GM18870 (cell line): ENCODE results near the gene GFER.

Experiments
- ATAC-seq: cut with Tn5 transposase; IDR thresholded peaks from one replicate; pipeline ENCODE4 v1.9.1; 2021; ENCODE audit warnings: moderate library complexity; ENCODE audit not compliant: unreplicated experiment

Gene GFER

DNA sequence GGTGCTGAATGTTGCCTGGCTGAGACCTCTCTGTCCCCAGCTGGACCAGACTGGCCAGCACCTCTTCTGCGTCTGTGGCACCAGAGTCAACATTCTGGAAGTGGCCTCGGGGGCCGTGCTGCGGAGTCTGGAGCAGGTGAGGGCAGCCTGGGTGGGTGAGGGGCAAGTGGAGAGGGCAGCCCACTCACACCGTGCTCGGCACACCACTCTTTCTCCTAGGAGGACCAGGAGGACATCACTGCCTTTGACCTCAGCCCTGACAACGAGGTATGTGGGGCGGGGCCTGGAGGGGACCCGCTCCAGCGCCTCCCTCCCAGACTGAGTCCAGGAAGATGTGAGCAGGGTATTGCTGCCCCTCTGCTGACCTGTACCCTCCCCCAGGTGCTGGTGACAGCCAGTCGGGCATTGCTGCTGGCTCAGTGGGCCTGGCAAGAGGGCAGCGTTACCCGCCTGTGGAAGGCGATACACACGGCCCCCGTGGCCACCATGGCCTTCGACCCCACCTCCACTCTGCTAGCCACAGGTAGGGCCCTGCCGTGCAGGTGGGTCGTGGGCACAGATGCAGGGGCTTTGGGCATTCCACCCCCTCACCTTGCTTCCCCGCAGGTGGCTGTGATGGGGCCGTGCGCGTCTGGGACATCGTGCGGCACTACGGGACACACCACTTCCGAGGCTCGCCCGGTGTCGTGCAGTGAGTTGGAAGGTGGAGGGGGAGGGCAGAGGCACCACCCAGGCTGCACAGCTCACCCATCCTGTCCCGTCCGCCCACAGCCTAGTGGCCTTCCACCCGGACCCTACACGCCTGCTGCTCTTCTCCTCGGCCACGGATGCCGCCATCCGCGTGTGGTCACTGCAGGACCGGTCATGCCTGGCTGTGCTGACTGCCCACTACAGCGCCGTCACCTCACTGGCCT is 9.6 kb upstream of the GFER start:
- ATAC-seq = no peak

- no peak for ATAC-seq
Measured at GRCh38 chr16:1975432-1976215, 8.4 kb upstream of the GFER start.

DNA sequence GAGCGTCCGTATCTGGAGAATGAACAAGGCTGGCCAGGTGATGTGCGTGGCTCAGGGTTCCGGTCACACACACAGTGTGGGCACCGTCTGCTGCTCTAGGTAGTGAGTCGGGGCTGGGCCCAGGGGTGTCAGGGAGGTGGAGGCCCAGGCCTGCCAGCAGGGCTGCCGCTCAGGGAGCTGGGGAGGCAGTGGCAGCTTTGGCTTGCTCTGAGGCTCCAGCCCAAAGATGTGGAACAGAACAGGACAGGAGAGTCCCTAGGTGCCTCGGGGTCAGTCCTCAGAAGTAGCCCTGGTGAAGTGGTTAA is 7.8 kb upstream of the GFER start:
- ATAC-seq = no peak

DNA sequence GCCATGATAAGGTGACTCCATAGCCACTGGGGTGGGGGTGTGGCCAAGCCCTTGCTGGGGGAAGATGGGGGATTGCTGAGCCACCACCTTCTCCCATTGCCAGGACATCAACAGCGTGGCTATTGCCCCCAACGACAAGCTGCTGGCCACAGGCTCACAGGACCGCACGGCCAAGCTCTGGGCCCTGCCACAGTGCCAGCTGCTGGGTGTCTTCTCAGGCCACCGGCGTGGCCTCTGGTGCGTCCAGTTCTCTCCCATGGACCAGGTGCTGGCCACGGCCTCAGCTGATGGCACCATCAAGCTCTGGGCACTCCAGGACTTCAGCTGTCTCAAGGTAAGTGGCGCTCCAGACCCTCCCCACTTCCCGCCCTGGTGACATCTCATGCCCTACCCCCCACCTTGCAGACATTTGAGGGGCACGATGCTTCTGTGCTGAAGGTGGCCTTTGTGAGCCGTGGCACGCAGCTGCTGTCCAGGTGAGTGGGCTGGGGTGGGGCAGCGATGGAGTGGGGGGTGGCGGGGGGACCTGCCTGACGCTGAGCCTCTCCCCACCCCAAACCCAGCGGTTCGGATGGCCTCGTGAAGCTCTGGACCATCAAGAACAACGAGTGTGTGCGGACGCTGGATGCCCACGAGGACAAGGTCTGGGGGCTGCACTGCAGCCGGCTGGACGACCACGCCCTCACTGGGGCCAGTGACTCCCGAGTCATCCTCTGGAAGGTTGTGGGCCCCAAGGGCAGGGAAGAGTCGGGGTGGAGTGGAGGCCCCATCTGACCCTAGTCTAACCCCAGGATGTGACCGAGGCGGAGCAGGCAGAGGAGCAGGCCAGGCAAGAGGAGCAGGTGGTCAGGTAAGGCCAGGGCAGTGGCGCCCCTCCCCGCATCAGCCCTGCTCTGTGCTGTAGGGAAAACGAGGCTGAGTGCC is 6.8 kb upstream of the GFER start:
- ATAC-seq = no peak

DNA sequence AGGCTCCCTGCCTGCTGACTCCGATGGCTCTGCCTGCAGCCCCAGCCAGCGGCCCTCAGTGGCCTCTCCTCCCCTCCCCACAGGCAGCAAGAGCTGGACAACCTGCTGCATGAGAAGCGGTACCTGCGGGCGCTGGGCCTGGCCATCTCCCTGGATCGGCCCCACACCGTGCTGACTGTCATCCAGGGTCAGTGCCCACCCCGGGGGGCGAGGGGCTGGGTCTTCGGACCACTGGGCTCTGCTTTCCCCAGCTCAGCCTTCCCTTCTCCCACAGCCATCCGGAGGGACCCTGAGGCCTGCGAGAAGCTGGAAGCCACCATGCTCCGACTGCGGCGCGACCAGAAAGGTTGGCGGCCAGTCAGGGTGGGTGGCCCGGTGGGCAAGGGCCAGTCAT is 6.1 kb upstream of the GFER start:
- no peak for ATAC-seq

DNA sequence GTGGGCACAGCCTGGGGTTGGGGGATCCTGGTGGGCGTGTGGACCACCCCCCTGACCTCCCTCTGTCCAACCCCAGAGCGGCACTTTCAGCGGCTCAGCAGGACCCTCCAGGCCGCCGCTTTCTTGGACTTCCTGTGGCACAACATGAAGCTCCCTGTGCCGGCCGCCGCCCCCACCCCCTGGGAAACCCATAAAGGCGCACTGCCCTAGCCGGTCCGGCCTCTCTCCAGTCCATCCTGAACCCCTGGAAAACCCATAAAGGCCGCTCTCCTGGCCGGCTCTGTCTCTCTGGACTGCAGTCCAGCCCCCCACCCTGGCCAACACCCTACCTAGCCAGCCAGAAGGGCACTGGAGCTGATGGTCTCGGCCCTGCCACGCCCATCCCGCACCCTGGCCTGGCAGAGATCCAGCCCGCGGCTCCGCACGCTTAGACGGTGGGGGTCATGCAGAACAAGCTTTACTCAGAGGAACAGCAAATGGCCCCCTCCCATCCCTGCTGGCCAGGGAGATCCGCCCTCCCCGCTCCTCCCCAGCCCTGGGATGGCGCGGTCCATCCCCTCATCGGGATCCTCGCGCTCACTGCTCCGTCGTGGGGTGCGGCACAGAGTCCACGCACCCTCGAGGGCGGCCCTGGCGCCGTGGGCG is 5.4 kb upstream of the GFER start:
- ATAC-seq = no peak

GRCh38 chr16:1979271-1980029 is 4.5 kb upstream of the GFER start:
- no peak for ATAC-seq

- no peak for ATAC-seq
Measured at GRCh38 chr16:1980030-1980769, 3.8 kb upstream of the GFER start.

DNA sequence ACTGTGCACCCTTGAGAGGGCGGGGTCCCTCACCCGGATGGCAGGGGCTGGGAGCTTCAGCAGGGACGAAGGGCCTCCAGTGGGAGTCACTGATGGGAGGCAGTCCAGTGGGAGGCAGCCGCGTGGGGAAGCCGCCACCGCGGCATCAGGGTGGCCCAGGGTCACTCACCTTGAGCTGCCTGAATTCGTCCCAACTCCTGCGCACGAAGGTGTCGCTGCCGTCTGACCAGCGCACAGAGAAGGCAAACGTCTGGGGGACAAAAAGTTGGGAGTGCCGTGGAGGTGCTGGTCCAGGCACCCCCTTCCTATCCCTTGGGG is 3.3 kb upstream of the GFER start:
- no peak for ATAC-seq

DNA sequence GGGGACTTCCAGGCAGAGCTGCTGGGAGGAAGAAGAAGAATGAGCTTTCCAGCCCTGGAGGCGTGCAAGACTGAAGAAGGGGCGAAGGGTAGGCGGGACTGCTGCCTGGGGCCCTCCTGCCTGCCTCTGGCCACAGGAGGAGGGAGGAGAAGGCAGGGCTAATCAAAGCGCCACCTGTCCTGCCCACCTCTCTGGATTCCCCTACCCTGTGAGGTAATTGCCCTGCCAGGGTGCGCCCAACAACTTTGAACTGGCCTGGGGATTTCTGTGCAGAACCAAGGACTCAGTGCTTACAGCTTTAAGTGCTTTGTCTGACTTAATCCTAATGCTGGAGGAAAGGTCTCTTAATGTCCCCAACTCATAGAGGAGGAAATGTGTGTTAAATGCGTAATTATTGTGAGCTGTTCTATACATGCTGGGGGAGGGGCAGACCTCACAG is 2.6 kb upstream of the GFER start, which contains the start of gene NOXO1:
NOXO1 (minus strand) TSS at position 72 of the 439 bp plus-strand sequence. CDS start 290 bp downstream, outside the sequence.
- no peak for ATAC-seq

- no peak for ATAC-seq
Measured at GRCh38 chr16:1982013-1982433, 2.0 kb upstream of the GFER start.

GRCh38 chr16:1982991-1983543 is 926 bp upstream of the GFER start:
- no peak for ATAC-seq

GRCh38 chr16:1984347-1985225 is 593 bp downstream of the GFER start:
- no peak for ATAC-seq

- ATAC-seq = no peak
Measured at GRCh38 chr16:1985466-1986150, 1.6 kb downstream of the GFER start.

DNA sequence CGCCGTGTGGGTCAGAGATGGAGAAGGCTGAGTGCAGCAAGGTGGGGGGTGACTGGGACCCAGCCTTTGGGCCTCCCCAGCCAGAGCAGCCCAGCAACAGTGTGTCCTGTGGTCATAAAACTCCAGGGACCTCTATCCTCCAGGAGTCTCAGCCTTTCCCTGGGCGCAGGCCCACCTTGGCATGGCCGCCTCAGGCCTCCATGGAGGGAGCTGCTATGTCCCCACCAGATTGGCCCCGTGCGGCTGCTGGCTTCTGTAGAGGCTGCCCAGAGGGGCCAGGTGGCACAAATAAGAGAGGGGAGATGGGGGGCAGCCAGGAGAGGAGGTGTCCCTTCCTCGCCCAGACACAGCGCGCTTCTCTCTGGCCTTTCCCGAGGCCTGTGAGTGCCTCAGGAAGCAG is 3.2 kb downstream of the GFER start:
- ATAC-seq = no peak

- ATAC-seq = no peak
Measured at GRCh38 chr16:1989209-1990100, 5.5 kb downstream of the GFER start, which contains the start of gene SYNGR3. Gene SYNGR3 (plus strand): TSS chr16:1989970. CDS start chr16:1990103, 133 bp downstream.

GRCh38 chr16:1990101-1990350 is 6.0 kb downstream of the GFER start:
- ATAC-seq = no peak
